ENCODE measurements around the gene TPM1.

The TPM1 gene

GRCh38 chr15:63004211-63004610 is 38.3 kb upstream of the TPM1 start:
- H3K27me3 ChIP-seq: peaks cover 33% of the 10 kb centered on the region
- TF ChIP-seq, protein P1, sequence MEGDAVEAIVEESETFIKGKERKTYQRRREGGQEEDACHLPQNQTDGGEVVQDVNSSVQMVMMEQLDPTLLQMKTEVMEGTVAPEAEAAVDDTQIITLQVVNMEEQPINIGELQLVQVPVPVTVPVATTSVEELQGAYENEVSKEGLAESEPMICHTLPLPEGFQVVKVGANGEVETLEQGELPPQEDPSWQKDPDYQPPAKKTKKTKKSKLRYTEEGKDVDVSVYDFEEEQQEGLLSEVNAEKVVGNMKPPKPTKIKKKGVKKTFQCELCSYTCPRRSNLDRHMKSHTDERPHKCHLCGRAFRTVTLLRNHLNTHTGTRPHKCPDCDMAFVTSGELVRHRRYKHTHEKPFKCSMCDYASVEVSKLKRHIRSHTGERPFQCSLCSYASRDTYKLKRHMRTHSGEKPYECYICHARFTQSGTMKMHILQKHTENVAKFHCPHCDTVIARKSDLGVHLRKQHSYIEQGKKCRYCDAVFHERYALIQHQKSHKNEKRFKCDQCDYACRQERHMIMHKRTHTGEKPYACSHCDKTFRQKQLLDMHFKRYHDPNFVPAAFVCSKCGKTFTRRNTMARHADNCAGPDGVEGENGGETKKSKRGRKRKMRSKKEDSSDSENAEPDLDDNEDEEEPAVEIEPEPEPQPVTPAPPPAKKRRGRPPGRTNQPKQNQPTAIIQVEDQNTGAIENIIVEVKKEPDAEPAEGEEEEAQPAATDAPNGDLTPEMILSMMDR (IDR thresholded peaks at IDR 0.05): no peak

DNA sequence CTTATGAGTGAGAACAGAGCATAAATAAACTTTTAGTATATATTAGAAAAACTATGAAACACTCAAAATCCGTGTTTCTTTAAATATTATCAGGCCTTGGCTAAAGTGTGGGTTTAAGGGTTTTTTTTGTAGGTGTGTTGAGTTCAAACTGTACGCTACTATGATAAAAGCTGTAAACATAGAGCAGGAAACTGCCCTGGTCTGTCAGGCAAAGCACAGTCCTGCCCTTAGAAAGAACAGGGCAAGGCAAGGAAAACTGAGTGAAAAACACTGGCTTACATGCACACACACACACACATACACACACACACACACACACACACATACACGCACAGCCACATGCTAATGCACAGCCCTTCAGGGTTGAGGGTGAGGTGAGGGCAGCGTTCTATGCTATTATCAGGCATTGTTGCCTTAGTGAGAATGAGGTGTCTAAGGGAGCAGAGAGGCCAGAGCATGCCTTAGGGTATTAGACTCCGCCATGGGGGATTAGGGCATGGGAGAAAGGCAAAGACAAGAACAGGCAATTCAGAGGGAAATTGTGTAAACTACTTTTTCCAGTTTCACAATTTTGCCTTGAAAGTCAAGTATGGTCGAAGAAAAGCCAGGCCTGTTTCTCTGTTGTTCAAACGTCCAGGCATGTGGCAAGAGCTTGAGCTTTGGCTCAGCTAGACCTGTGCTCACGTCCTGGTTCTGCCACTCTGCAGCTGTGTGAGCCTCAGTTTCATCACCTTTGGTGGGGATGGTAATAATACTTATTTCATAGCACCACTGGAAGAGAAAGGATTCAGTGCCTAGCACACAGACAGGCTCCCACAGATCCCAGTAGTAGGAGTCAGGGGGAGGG is 36.3 kb upstream of the TPM1 start:
- H3K4me1 ChIP-seq (ENCODE audit: control insufficient read depth in 1 of 2, insufficient read depth in 1 of 2, low read depth in 1 of 2, low read length in 1 of 2): peaks cover 0 to 7% of the 10 kb centered on the region in 2 experiments
- H3K27ac ChIP-seq: no peak overlapping the region
- TF ChIP-seq, protein P1 (IDR thresholded peaks at IDR 0.05): no peak
- no peak overlapping the region for H3K4me3 ChIP-seq (ENCODE audit: low read depth in 1 of 2, low read length in 1 of 2)
- peaks cover 19% of the 10 kb centered on the region for H3K27me3 ChIP-seq
- no peaks in the 10 kb centered on the region for H3K9me3 ChIP-seq
- H3K36me3 ChIP-seq: no peaks in the 10 kb centered on the region

More at GRCh38 chr15:63004211-63004610, 38.3 kb upstream of the TPM1 start:
- no peak overlapping the region for H3K4me3 ChIP-seq (ENCODE audit: low read depth in 1 of 2, low read length in 1 of 2)
- no peak overlapping the region for H3K27ac ChIP-seq
- H3K4me1 ChIP-seq (ENCODE audit: control insufficient read depth in 1 of 2, insufficient read depth in 1 of 2, low read depth in 1 of 2, low read length in 1 of 2): peaks cover 0 to 14% of the 10 kb centered on the region in 2 experiments
- H3K36me3 ChIP-seq: no peaks in the 10 kb centered on the region
- no peaks in the 10 kb centered on the region for H3K9me3 ChIP-seq

GRCh38 chr15:63008333-63009049 is 34.1 kb upstream of the TPM1 start:
- no peak overlapping the region for H3K27ac ChIP-seq
- no peaks in the 10 kb centered on the region for H3K9me3 ChIP-seq
- TF ChIP-seq, protein P1 (IDR thresholded peaks at IDR 0.05): no peak
- peaks cover 3% of the 10 kb centered on the region for H3K27me3 ChIP-seq
- H3K4me1 ChIP-seq (ENCODE audit: control insufficient read depth in 1 of 2, insufficient read depth in 1 of 2, low read depth in 1 of 2, low read length in 1 of 2): peaks cover 0 to 7% of the 10 kb centered on the region in 2 experiments
- no peak overlapping the region for H3K4me3 ChIP-seq (ENCODE audit: low read depth in 1 of 2, low read length in 1 of 2)
- no peaks in the 10 kb centered on the region for H3K36me3 ChIP-seq

DNA sequence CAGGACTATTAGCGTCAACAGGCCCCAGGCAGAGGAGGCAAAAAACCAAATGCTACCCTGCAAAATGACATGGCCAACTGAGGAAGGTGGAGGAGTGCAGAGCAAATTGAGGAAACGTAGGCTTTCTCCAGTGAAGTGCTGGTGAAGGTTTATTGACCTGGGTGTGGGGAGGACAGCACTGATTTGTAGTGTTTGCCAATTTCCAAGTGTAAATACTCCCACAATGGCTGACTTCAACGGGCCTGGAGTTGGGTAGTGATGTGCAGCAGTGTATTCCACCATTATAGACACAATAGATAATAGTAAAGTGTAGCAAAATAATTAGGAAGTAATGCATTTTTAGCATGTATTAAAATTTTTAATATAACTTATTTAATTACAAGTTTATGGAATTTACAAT is 32.2 kb upstream of the TPM1 start:
- Histone ChIP-seq H3K36me3 (no peaks in the 10 kb centered on the region), H3K27ac (no peak overlapping the region), H3K4me3 (ENCODE audit: low read depth in 1 of 2, low read length in 1 of 2) (no peak overlapping the region), H3K9me3 (no peaks in the 10 kb centered on the region), H3K27me3 (no peaks in the 10 kb centered on the region), H3K4me1 (ENCODE audit: control insufficient read depth in 1 of 2, insufficient read depth in 1 of 2, low read depth in 1 of 2, low read length in 1 of 2) (peaks cover under 1 to 9% of the 10 kb centered on the region in 2 experiments)
- TF ChIP-seq, protein P1 (IDR thresholded peaks at IDR 0.05): no peak

DNA sequence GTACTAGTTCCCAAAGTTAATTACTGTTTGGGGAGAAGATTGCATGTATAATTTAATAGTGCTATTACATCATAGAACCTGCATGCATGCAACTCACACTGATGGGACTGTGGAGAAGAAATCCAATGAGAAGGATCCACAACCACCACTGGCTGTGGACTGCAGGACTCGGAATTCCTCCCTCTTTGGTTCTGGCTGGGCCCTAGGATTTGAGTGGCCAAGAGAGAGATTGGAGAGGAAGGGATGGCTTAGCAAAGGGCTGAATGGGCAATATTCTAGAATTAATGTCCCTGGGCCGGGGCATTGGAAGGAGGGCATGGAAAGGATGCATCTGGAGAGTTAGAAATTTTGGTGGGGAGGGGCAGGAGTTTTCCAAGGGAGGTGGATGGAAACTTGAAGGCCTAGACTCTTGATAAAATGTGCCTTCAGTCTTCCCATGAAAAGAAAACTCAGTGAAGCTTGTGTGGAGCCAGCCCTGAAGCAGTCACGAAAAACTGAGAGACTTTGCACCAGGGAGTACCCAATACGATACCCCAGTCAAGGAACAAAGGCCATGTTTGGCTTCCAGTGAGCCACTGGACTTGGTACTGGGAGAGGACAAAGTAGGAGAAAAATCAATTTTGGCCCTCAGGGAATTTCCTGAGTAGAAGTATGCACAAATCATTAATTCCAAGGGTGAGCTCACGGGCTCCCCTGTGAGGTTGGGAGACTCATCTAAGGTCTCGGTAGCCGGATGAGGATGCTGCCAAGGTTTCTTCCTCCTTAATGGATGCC is 31.4 kb upstream of the TPM1 start:
- Histone ChIP-seq H3K9me3 (no peaks in the 10 kb centered on the region), H3K4me1 (ENCODE audit: control insufficient read depth in 1 of 2, insufficient read depth in 1 of 2, low read depth in 1 of 2, low read length in 1 of 2) (peaks cover 8 to 16% of the 10 kb centered on the region in 2 experiments)

More for the DNA sequence above, 31.4 kb upstream of the TPM1 start:
- Histone ChIP-seq H3K27ac (no peak overlapping the region), H3K27me3 (no peaks in the 10 kb centered on the region), H3K4me3 (ENCODE audit: low read depth in 1 of 2, low read length in 1 of 2) (no peak overlapping the region), H3K36me3 (no peaks in the 10 kb centered on the region)
- TF ChIP-seq, protein P1 (IDR thresholded peaks at IDR 0.05): no peak
